Mesothelial cell of epicardium (in vitro differentiated cells): ENCODE results near the gene RUFY2. TPM values are rescaled to one million over a fixed set of nuclear protein-coding genes. Genes with fewer than 3 reads are reported as not detected.

Source experiments
- DNase-seq, 2 experiments: peaks; one replicate each; pipeline ENCODE4 v3.0.0; 2021; ENCODE audit warnings: low spot score in 2 of 2; ENCODE audit not compliant: unreplicated experiment in 2 of 2
- H3K27ac Mint-ChIP-seq: 2 replicates; pipeline ENCODE4 v1.8.0; 2021; ENCODE audit warnings: mixed read lengths
- H3K27me3 Mint-ChIP-seq: 2 replicates; pipeline ENCODE4 v1.8.0; 2021; ENCODE audit warnings: low read depth, mixed read lengths
- H3K36me3 Mint-ChIP-seq: 2 replicates; pipeline ENCODE4 v1.8.0; 2021; ENCODE audit warnings: mixed read lengths
- H3K4me1 Mint-ChIP-seq: 2 replicates; pipeline ENCODE4 v1.8.0; 2021; ENCODE audit warnings: mixed read lengths
- H3K4me3 Mint-ChIP-seq: 2 replicates; pipeline ENCODE4 v1.8.0; 2021; ENCODE audit warnings: mild to moderate bottlenecking, moderate library complexity, mixed read lengths
- H3K9me3 Mint-ChIP-seq: 2 replicates; pipeline ENCODE4 v1.8.0; 2021; ENCODE audit warnings: mixed read lengths
- CTCF ChIP-seq: fragments of 200-600 bp; sonication (generic); IDR thresholded peaks from one replicate; pipeline ENCODE4 v1.5.0; 2021; ENCODE audit warnings: antibody characterized with exemption; ENCODE audit not compliant: unreplicated experiment
- total RNA-seq: library from RNA; stranded (reverse); gene quantifications from 3 replicates; pipeline ENCODE4 v1.2.1, GENCODE V29; 2021

Gene RUFY2
- total RNA-seq, 1 donor from 2014 or later, result 39.6 TPM

- H3K27ac Mint-ChIP-seq, result no peak overlapping the region
- H3K4me3 Mint-ChIP-seq, result no peak overlapping the region
- H3K9me3 Mint-ChIP-seq, result no peaks in the 10 kb centered on the region
- no peak for TF ChIP-seq CTCF
- H3K27me3 Mint-ChIP-seq, result no peaks in the 10 kb centered on the region
- no peak for DNase-seq
- no peaks in the 10 kb centered on the region for H3K36me3 Mint-ChIP-seq
- peaks cover 8% of the 10 kb centered on the region for H3K4me1 Mint-ChIP-seq
Measured at GRCh38 chr10:68302871-68303270, 104.2 kb downstream of the RUFY2 start.

- Mint-ChIP-seq H3K27me3 (no peaks in the 10 kb centered on the region), H3K36me3 (no peaks in the 10 kb centered on the region), H3K9me3 (no peaks in the 10 kb centered on the region), H3K4me1 (peaks cover 8% of the 10 kb centered on the region), H3K4me3 (no peak overlapping the region), H3K27ac (no peak overlapping the region)
- TF ChIP-seq CTCF, result peak; percentile 5
- DNase-seq, result no peak
Measured at GRCh38 chr10:68302503-68302823, 104.6 kb downstream of the RUFY2 start.

- H3K36me3 Mint-ChIP-seq, result no peaks in the 10 kb centered on the region
- H3K4me1 Mint-ChIP-seq, result peaks cover 13% of the 10 kb centered on the region
- no peak for DNase-seq
- H3K27me3 Mint-ChIP-seq, result no peaks in the 10 kb centered on the region
- TF ChIP-seq CTCF, result peak; percentile 51
- H3K27ac Mint-ChIP-seq, result no peak overlapping the region
- H3K4me3 Mint-ChIP-seq, result no peak overlapping the region
- H3K9me3 Mint-ChIP-seq, result no peaks in the 10 kb centered on the region
Measured at GRCh38 chr10:68301790-68302502, 105.1 kb downstream of the RUFY2 start.

- no peak overlapping the region for H3K4me3 Mint-ChIP-seq
- no peaks in the 10 kb centered on the region for H3K36me3 Mint-ChIP-seq
- DNase-seq, result no peak
- TF ChIP-seq CTCF, result no peak
- no peak overlapping the region for H3K27ac Mint-ChIP-seq
- H3K9me3 Mint-ChIP-seq, result no peaks in the 10 kb centered on the region
- no peaks in the 10 kb centered on the region for H3K27me3 Mint-ChIP-seq
- peaks cover 17% of the 10 kb centered on the region for H3K4me1 Mint-ChIP-seq
Measured at GRCh38 chr10:68301301-68301700, 105.8 kb downstream of the RUFY2 start.

- peaks cover 5% of the 10 kb centered on the region for H3K36me3 Mint-ChIP-seq
- H3K4me1 Mint-ChIP-seq, result peaks cover 16% of the 10 kb centered on the region
- no peaks in the 10 kb centered on the region for H3K27me3 Mint-ChIP-seq
Measured at GRCh38 chr10:68296843-68297663, 110.0 kb downstream of the RUFY2 start.

More at GRCh38 chr10:68296843-68297663, 110.0 kb downstream of the RUFY2 start:
- DNase-seq, result no peak
- Mint-ChIP-seq H3K4me3 (no peak overlapping the region), H3K27ac (peak overlapping the region; percentile 58), H3K9me3 (no peaks in the 10 kb centered on the region)
- TF ChIP-seq CTCF, result no peak

Other genes starting within 250 kb of the RUFY2 start
- gene ATOH7, start 175.2 kb downstream of the RUFY2 start, total RNA-seq, result 0.18 to 0.70 TPM (median 0.38 TPM) in 3 replicates
- 164 to 172 TPM (median 165 TPM) in 3 replicates for gene HNRNPH3, start 75.2 kb downstream of the RUFY2 start, total RNA-seq
- 9.3 to 9.8 TPM (median 9.7 TPM) in 3 replicates for gene PBLD, start 74.3 kb downstream of the RUFY2 start, total RNA-seq
- gene DNA2, start 64.7 kb upstream of the RUFY2 start, total RNA-seq, result 14.4 to 18.8 TPM (median 17.3 TPM) in 3 replicates
- gene SLC25A16, start 120.2 kb upstream of the RUFY2 start, total RNA-seq, result 18.6 to 23.1 TPM (median 22.1 TPM) in 3 replicates
- gene TET1, start 153.1 kb upstream of the RUFY2 start, total RNA-seq, result 34.2 to 35.7 TPM (median 35.6 TPM) in 3 replicates